WERI-Rb-1 (cell line): ENCODE results near the gene WNT10A.
A peak's percentile ranks its signal among the peaks of the same experiment; 100 is the strongest.

ENCODE experiments used
- DNase-seq: peaks from one replicate; pipeline ENCODE4 v3.0.0-alpha.2; 2020
- H3K27ac ChIP-seq: fragments of 250-450 bp; sonication (Bioruptor Pico); 2 replicates; pipeline ENCODE4 v1.5.1; 2020; ENCODE audit warnings: mild to moderate bottlenecking, moderate library complexity
- H3K27me3 ChIP-seq: fragments of 250-450 bp; sonication (Bioruptor Pico); 2 replicates; pipeline ENCODE4 v1.5.1; 2021; ENCODE audit warnings: mild to moderate bottlenecking, low read depth, moderate library complexity; ENCODE audit not compliant: insufficient read depth, severe bottlenecking
- H3K36me3 ChIP-seq: fragments of 250-450 bp; sonication (Bioruptor Pico); 2 replicates; pipeline ENCODE4 v1.5.1; 2020; ENCODE audit warnings: mild to moderate bottlenecking, moderate library complexity
- H3K4me3 ChIP-seq: 2 replicates; pipeline ENCODE4 v1.5.1; 2011; ENCODE audit warnings: low read depth, mild to moderate bottlenecking, control low read depth, low read length
- H3K9me3 ChIP-seq: fragments of 250-450 bp; sonication (Bioruptor Pico); 2 replicates; pipeline ENCODE4 v1.5.1; 2021; ENCODE audit warnings: mild to moderate bottlenecking, moderate library complexity; ENCODE audit not compliant: severe bottlenecking
- TF ChIP-seq, protein P1 (sequence below): IDR thresholded peaks from 2 replicates; pipeline ENCODE4 v1.5.1; 2011; ENCODE audit warnings: low read depth, mild to moderate bottlenecking, control low read depth, inconsistent platforms, low read length

WNT10A gene

DNA sequence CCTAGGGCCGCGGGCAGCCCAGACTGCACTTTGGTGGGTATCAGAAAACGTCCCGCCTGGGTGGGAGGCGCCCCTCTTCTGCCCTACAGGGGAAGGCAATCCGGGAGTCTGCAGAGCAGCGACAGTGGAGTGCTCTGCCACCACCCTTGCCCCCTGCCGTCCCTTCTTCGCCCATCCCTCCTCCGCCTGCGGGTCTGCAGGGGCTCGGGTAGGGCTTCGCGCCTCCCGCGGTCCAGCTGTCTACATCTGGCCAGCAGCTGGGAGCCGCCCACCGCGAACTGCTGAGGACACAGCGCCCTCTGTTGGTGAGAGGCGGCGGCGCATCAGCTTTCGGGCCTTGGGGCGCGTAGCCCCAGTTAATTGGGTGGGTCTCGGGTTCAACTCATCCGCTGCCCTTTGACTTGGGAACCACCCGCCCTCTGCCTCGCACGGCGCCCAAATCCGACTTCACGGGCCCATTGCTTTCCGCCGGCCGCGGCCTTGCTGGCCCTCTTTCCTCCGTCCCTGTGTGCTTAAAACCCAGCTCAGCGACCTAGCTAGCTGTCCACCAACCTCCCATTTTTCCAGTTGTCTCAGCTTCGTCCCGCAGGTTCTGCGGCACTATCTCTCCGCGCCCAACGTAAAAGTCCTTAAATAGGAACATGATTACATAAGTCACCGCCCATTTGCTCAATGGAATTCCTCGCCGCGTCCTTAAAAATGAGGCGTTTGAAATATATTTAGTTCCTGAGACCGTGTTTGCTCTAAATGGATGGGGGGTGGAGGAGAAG, 17.6 kb downstream of the WNT10A start:
- Histone ChIP-seq H3K36me3 (no peaks in the 10 kb centered on the region), H3K9me3 (peaks cover 2% of the 10 kb centered on the region), H3K27ac (no peak overlapping the region), H3K4me3 (peak overlapping the region; percentile 35), H3K27me3 (no peaks in the 10 kb centered on the region)
- TF ChIP-seq, protein P1, sequence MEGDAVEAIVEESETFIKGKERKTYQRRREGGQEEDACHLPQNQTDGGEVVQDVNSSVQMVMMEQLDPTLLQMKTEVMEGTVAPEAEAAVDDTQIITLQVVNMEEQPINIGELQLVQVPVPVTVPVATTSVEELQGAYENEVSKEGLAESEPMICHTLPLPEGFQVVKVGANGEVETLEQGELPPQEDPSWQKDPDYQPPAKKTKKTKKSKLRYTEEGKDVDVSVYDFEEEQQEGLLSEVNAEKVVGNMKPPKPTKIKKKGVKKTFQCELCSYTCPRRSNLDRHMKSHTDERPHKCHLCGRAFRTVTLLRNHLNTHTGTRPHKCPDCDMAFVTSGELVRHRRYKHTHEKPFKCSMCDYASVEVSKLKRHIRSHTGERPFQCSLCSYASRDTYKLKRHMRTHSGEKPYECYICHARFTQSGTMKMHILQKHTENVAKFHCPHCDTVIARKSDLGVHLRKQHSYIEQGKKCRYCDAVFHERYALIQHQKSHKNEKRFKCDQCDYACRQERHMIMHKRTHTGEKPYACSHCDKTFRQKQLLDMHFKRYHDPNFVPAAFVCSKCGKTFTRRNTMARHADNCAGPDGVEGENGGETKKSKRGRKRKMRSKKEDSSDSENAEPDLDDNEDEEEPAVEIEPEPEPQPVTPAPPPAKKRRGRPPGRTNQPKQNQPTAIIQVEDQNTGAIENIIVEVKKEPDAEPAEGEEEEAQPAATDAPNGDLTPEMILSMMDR: peak; percentile 95
- peak; percentile 55 for DNase-seq

DNA sequence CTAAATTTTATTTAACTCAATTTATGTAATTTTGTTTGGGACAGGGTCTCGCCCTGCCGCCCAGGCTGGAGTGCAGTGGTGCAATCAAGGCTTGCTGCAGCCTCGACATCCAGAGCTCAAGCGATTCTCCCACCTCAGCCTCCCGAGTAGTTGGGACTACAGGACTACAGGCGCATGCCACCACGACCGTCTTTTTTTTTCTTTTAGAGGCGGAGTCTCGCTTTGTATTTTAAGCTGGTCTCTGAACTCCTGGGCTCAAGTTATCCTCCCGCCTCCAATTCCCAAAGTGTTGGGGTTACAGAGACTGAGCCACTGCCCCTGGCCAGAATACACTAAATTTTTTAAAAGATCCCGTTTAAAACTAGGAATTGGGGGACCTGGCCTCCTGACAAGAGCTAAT, 18.5 kb downstream of the WNT10A start:
- Histone ChIP-seq H3K27me3 (no peaks in the 10 kb centered on the region), H3K9me3 (peaks cover 2% of the 10 kb centered on the region), H3K27ac (no peak overlapping the region), H3K4me3 (no peak overlapping the region), H3K36me3 (no peaks in the 10 kb centered on the region)
- no peak for DNase-seq
- TF ChIP-seq, protein P1: no peak

DNA sequence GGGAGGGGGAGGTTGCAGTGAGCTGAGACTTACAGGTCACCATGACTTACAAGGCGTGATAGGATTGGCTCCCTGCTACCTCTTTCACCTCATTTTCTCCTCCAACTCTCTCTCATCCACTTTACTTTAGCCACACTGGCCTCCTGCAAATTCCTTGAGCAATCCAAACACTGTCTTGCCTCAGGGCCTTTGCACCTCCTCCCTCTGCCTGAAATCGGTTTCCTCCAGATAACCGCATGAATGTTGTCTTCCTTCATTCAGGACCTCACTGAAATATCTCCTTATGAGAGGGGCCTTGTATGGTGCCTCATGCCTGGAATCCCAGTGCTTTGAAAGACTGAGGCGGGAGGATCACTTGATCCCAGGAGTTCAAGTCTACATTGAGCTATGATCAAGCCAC, 21.8 kb downstream of the WNT10A start:
- H3K27ac ChIP-seq: no peak overlapping the region
- peaks cover 2% of the 10 kb centered on the region for H3K9me3 ChIP-seq
- no peak overlapping the region for H3K4me3 ChIP-seq
- TF ChIP-seq, protein P1: no peak
- no peak for DNase-seq
- no peaks in the 10 kb centered on the region for H3K36me3 ChIP-seq
- H3K27me3 ChIP-seq: no peaks in the 10 kb centered on the region

DNA sequence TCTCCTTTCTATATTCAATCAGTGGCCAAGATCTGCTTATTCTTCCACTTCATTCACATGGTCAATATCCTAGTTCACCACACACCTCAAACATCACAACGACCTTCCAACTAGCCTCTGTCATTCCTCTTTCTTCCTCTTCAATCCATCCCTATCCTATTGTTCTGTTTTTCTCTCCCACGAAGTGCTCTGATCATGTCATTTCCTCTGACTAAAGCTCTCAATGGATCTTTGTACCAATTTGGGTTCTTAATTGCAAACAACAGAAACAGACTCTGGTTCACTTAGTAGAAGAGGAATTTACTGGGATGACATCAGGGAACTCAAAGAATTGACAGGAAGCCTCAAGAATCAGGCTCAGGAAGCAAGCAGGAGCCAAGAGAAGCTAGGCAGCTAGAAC, 23.5 kb downstream of the WNT10A start:
- H3K4me3 ChIP-seq: no peak overlapping the region
- TF ChIP-seq, protein P1: no peak
- H3K27ac ChIP-seq: no peak overlapping the region
- peaks cover 2% of the 10 kb centered on the region for H3K9me3 ChIP-seq
- H3K36me3 ChIP-seq: no peaks in the 10 kb centered on the region
- H3K27me3 ChIP-seq: no peaks in the 10 kb centered on the region
- DNase-seq: no peak

DNA sequence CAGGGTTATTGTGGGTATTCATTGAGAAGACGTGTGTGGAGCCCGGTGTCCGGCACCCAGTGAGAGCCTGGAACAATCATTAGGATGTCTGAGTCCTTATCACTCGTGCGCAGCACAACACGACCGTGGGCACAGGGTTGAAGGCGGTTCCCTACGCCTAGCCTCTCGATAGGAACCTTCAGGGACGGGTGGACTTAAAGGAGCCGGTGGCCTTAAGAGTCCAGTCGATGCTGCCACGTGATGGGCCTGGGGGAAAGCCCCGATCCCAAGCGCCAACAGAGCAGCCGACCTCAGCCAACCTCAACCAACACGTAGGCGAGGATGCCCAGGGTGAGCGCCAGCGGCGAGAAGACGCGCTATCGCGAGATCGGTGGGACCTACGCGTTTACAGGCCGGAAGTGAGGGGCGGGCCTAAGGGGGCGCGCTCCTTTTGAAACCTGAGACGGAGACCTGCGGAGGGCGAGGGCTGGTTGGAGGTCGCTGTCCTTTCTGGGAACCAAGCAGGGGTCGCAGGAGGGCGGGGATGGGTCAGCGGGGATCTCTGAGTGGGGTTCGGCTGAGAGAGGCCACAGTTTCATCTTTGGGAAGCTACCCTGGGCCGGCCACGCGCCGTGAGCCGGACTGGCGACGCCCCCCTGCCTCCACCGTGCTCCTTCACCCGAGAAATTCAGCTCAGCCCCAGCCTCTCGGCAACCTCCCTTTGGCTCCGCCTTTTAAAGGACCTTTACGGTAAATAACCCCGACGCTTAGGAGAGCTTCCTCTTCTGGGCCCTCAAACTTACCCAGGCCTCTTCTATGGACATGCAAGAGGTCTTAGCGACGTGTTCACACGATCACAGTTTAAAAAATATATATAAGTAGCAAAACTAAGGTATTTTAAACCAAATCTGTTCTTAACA, 28.3 kb downstream of the WNT10A start:
- H3K27ac ChIP-seq: peak overlapping the region; percentile 78
- no peaks in the 10 kb centered on the region for H3K36me3 ChIP-seq
- no peaks in the 10 kb centered on the region for H3K9me3 ChIP-seq
- DNase-seq: peak; percentile 96
- TF ChIP-seq, protein P1: no peak
- H3K27me3 ChIP-seq: no peaks in the 10 kb centered on the region
- H3K4me3 ChIP-seq: peak overlapping the region; percentile 63
